Prostate gland (tissue), 2 donors: Measurements from ENCODE around the gene TACC2. TPM values are rescaled to one million over a fixed set of nuclear protein-coding genes. Genes with fewer than 3 reads are reported as not detected.

ENCODE experiments used
- DNase-seq: peaks from one replicate; pipeline ENCODE4 v3.0.0-alpha.2; 2019; ENCODE audit warnings: low spot score
- H3K27ac ChIP-seq, 2 donors: fragments of 200-600 bp; sonication (generic); 2 replicates each; pipeline ENCODE4 v1.5.1; 2017 to 2019
- H3K27me3 ChIP-seq: fragments of 200-600 bp; sonication (generic); replicated peaks from 2 replicates; pipeline ENCODE4 v1.5.1; 2019; ENCODE audit not compliant: insufficient read depth
- H3K36me3 ChIP-seq, 2 donors: fragments of 200-600 bp; sonication (generic); 1 replicate in 1 of 2; 2 replicates in 1 of 2; pipeline versions ENCODE4 v1.5.1 to v1.8.1; 2017 to 2019
- H3K4me1 ChIP-seq: fragments of 200-600 bp; sonication (generic); replicated peaks from 2 replicates; pipeline ENCODE4 v1.5.1; 2019
- H3K4me3 ChIP-seq, 2 donors: fragments of 200-600 bp; sonication (generic); 2 replicates each; pipeline ENCODE4 v1.5.1; 2017 to 2019
- H3K9me3 ChIP-seq: fragments of 200-600 bp; sonication (generic); 2 replicates; pipeline ENCODE4 v1.5.1; 2017
- POLR2A ChIP-seq: fragments of 450-650 bp; IDR thresholded peaks from one replicate; pipeline ENCODE4 v1.6.1; 2016; ENCODE audit warnings: antibody characterized with exemption, mild to moderate bottlenecking
- POLR2AphosphoS5 ChIP-seq: sonication (generic); formaldehyde crosslinking; IDR thresholded peaks from one replicate; pipeline ENCODE4 v1.6.1; 2017; ENCODE audit warnings: antibody characterized with exemption
- WGBS: methylation state at CpG from one replicate; pipeline ENCODE4 v1.1.5; 2018; 5-methylcytosine and 5-hydroxymethylcytosine counted together
- intact Hi-C: fragments of 100-400 bp; cut with DNase I; formaldehyde crosslinking; loops from one replicate; pipeline ENCODE4 v1.14.2; 2022
- total RNA-seq, 2 donors: library from RNA; depleted of rRNA; stranded (reverse); fragments of >200 nt; gene quantifications; one replicate each; pipeline ENCODE4 v1.1.0, GENCODE V29; 2016
- TF ChIP-seq, protein P1 (sequence below), 4 experiments: fragments of 200-600 bp in 2 of 4; fragments of 450-650 bp in 2 of 4; sonication (generic) in 2 of 4; IDR thresholded peaks; 1 replicate in 3 of 4; 2 replicates in 1 of 4; pipeline ENCODE4 v1.5.1; 2016 to 2019; ENCODE audit warnings: antibody characterized with exemption in 4 of 4, mild to moderate bottlenecking in 2 of 4, moderate library complexity in 2 of 4

Gene TACC2
- total RNA-seq, 2 donors from 2014 or later, result 101 to 140 TPM

- WGBS, result 54% methylated on average over 7 of the region's 7 CpGs
- H3K4me3 ChIP-seq, result no peak overlapping the region
- H3K27ac ChIP-seq, result no peak overlapping the region
- no peaks in the 10 kb centered on the region for H3K4me1 ChIP-seq
- TF ChIP-seq POLR2A, result no peak
- no peak for TF ChIP-seq POLR2AphosphoS5
- TF ChIP-seq, protein P1, sequence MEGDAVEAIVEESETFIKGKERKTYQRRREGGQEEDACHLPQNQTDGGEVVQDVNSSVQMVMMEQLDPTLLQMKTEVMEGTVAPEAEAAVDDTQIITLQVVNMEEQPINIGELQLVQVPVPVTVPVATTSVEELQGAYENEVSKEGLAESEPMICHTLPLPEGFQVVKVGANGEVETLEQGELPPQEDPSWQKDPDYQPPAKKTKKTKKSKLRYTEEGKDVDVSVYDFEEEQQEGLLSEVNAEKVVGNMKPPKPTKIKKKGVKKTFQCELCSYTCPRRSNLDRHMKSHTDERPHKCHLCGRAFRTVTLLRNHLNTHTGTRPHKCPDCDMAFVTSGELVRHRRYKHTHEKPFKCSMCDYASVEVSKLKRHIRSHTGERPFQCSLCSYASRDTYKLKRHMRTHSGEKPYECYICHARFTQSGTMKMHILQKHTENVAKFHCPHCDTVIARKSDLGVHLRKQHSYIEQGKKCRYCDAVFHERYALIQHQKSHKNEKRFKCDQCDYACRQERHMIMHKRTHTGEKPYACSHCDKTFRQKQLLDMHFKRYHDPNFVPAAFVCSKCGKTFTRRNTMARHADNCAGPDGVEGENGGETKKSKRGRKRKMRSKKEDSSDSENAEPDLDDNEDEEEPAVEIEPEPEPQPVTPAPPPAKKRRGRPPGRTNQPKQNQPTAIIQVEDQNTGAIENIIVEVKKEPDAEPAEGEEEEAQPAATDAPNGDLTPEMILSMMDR (IDR thresholded peaks at IDR 0.05), result no peak
- no peaks in the 10 kb centered on the region for H3K36me3 ChIP-seq
- H3K9me3 ChIP-seq, result no peaks in the 10 kb centered on the region
- H3K27me3 ChIP-seq, result no peaks in the 10 kb centered on the region
- intact Hi-C loops, result no loop called here
- DNase-seq, result no peak
Measured at GRCh38 chr10:122286867-122287266, 297.9 kb downstream of the TACC2 start.

DNA sequence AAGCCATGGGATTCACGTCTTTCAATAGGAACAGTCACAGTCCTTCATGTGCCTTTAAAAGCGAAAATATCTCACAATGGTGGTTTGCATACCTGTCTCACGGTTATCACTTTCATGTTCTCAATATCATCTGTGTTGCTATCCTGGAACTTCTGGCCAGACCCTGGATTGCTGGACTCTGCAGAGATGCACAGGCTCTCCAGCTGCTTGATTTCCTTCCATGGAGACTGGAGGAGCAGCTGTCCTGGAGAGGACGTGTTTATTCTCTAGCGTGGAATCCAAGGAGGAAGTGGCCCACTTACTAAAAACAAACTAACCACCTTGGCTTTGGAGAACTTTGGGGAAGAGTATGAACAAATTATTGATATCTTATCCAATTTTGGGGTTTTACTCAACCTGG, 298.6 kb downstream of the TACC2 start:
- no peaks in the 10 kb centered on the region for H3K27me3 ChIP-seq
- TF ChIP-seq, protein P1 (IDR thresholded peaks at IDR 0.05), result no peak
- no peak for TF ChIP-seq POLR2A
- no peak for TF ChIP-seq POLR2AphosphoS5
- no peaks in the 10 kb centered on the region for H3K4me1 ChIP-seq
- H3K27ac ChIP-seq, result no peak overlapping the region
- H3K4me3 ChIP-seq, result no peak overlapping the region
- no peak for DNase-seq
- intact Hi-C loops, result no loop called here
- WGBS, result 65% methylated on average over 5 of the region's 5 CpGs
- no peaks in the 10 kb centered on the region for H3K36me3 ChIP-seq
- H3K9me3 ChIP-seq, result no peaks in the 10 kb centered on the region

GRCh38 chr10:122288262-122288661, 299.3 kb downstream of the TACC2 start:
- WGBS, result 75% methylated on average over 6 of the region's 6 CpGs
- Histone ChIP-seq H3K9me3 (no peaks in the 10 kb centered on the region), H3K27me3 (no peaks in the 10 kb centered on the region), H3K27ac (no peak overlapping the region), H3K4me1 (no peaks in the 10 kb centered on the region), H3K36me3 (no peaks in the 10 kb centered on the region), H3K4me3 (no peak overlapping the region)
- intact Hi-C loops, result no loop called here
- TF ChIP-seq POLR2AphosphoS5 (no peak), POLR2A (no peak)
- TF ChIP-seq, protein P1 (IDR thresholded peaks at IDR 0.05), result no peak
- DNase-seq, result no peak

- TF ChIP-seq POLR2A, result no peak
- TF ChIP-seq, protein P1 (IDR thresholded peaks at IDR 0.05), result no peak
- no peak for TF ChIP-seq POLR2AphosphoS5
- Histone ChIP-seq H3K9me3 (no peaks in the 10 kb centered on the region), H3K27me3 (no peaks in the 10 kb centered on the region), H3K4me1 (no peaks in the 10 kb centered on the region), H3K36me3 (no peaks in the 10 kb centered on the region), H3K4me3 (no peak overlapping the region), H3K27ac (no peak overlapping the region)
- 88% methylated on average over 3 of the region's 3 CpGs for WGBS
- no peak for DNase-seq
- intact Hi-C loops, result no loop called here
Measured at GRCh38 chr10:122288917-122289316, 300.0 kb downstream of the TACC2 start.

DNA sequence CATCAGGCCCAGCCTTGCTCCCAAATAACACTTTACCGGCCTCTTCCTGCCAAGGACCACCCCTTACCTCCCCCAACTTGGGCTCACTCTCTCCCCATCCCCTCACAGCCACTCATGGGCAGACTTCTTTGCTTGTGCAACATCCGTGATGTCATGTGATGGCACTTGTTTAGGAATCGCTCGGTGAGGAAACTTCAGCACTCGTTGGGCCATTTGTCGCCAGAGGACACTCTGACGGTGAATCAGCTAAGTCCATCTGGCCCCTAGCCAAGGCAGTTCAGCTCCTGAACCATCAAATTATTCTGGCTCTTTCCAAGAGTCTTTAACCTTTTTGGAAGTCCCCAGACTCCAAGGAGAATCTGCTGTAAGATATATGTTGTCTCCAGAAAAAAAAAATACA, 301.4 kb downstream of the TACC2 start:
- intact Hi-C loops, result no loop called here
- H3K4me3 ChIP-seq, result no peak overlapping the region
- WGBS, result 85% methylated on average over 7 of the region's 7 CpGs
- no peak for DNase-seq
- no peak overlapping the region for H3K27ac ChIP-seq
- H3K4me1 ChIP-seq, result no peaks in the 10 kb centered on the region
- H3K9me3 ChIP-seq, result no peaks in the 10 kb centered on the region
- no peaks in the 10 kb centered on the region for H3K36me3 ChIP-seq
- no peaks in the 10 kb centered on the region for H3K27me3 ChIP-seq
- TF ChIP-seq POLR2AphosphoS5 (no peak), POLR2A (no peak)
- TF ChIP-seq, protein P1 (IDR thresholded peaks at IDR 0.05), result no peak
